ENCODE results near the gene KCNAB1. TPM values are rescaled to one million over a fixed set of nuclear protein-coding genes. Genes with fewer than 3 reads are reported as not detected.

Gene KCNAB1
- total RNA-seq, 1 experiment from 2014 or later, result 1.0 TPM

DNA sequence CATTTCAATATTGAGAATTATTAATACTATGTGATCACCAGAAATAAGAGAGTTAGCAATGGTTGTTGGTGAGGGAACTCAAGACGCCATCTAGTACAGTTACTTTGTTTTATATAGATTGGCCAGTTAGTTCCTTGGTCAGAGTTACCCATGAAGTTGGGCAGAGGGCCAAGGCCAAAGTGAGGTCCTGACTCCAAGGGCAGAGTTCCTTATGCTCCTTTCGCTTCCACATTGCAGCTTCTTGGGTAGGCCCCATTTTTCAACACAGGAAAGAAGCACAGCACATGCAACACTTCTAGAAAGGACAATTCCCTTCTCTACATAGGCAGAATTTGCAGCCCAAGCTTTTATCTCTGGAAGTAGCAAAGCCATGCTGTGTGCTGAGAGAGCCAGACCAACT is 178.6 kb downstream of the KCNAB1 start:
- no peak overlapping the region for H3K4me3 Mint-ChIP-seq
- no peaks in the 10 kb centered on the region for H3K27me3 Mint-ChIP-seq (ENCODE audit: low read depth)
- CTCF ChIA-PET, result no interaction called here
- ATAC-seq (no peak), DNase-seq (ENCODE audit: low spot score) (no peak)
- no peaks in the 10 kb centered on the region for H3K9me3 Mint-ChIP-seq
- TF ChIP-seq NFATC4 (CRISPR knock-in tag; IDR thresholded peaks at IDR 0.05) (no peak), PRRX2 (CRISPR knock-in tag; IDR thresholded peaks at IDR 0.05) (no peak), ZNF121 (CRISPR knock-in tag; IDR thresholded peaks at IDR 0.05) (no peak), SMAD3 (CRISPR knock-in tag; IDR thresholded peaks at IDR 0.05; ENCODE audit: borderline replicate concordance) (no peak), KAT7 (CRISPR knock-in tag; IDR thresholded peaks at IDR 0.05; ENCODE audit: borderline replicate concordance) (no peak), NR3C1 (CRISPR knock-in tag; conservative IDR thresholded peaks at IDR 0.05; ENCODE audit: low read depth) (no peak), MXD4 (CRISPR knock-in tag; IDR thresholded peaks at IDR 0.05; ENCODE audit: borderline replicate concordance) (no peak), SOX15 (CRISPR knock-in tag; IDR thresholded peaks at IDR 0.05) (no peak), ZBTB21 (CRISPR knock-in tag; IDR thresholded peaks at IDR 0.05; ENCODE audit: borderline replicate concordance) (no peak)
- TF ChIP-seq, protein P1, sequence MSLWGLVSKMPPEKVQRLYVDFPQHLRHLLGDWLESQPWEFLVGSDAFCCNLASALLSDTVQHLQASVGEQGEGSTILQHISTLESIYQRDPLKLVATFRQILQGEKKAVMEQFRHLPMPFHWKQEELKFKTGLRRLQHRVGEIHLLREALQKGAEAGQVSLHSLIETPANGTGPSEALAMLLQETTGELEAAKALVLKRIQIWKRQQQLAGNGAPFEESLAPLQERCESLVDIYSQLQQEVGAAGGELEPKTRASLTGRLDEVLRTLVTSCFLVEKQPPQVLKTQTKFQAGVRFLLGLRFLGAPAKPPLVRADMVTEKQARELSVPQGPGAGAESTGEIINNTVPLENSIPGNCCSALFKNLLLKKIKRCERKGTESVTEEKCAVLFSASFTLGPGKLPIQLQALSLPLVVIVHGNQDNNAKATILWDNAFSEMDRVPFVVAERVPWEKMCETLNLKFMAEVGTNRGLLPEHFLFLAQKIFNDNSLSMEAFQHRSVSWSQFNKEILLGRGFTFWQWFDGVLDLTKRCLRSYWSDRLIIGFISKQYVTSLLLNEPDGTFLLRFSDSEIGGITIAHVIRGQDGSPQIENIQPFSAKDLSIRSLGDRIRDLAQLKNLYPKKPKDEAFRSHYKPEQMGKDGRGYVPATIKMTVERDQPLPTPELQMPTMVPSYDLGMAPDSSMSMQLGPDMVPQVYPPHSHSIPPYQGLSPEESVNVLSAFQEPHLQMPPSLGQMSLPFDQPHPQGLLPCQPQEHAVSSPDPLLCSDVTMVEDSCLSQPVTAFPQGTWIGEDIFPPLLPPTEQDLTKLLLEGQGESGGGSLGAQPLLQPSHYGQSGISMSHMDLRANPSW (CRISPR knock-in tag; conservative IDR thresholded peaks at IDR 0.05; ENCODE audit: low read depth), result no peak
- TF ChIP-seq, protein P2, sequence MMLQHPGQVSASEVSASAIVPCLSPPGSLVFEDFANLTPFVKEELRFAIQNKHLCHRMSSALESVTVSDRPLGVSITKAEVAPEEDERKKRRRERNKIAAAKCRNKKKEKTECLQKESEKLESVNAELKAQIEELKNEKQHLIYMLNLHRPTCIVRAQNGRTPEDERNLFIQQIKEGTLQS (CRISPR knock-in tag; conservative IDR thresholded peaks at IDR 0.05), result no peak
- TF ChIP-seq, protein P3, sequence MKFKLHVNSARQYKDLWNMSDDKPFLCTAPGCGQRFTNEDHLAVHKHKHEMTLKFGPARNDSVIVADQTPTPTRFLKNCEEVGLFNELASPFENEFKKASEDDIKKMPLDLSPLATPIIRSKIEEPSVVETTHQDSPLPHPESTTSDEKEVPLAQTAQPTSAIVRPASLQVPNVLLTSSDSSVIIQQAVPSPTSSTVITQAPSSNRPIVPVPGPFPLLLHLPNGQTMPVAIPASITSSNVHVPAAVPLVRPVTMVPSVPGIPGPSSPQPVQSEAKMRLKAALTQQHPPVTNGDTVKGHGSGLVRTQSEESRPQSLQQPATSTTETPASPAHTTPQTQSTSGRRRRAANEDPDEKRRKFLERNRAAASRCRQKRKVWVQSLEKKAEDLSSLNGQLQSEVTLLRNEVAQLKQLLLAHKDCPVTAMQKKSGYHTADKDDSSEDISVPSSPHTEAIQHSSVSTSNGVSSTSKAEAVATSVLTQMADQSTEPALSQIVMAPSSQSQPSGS (CRISPR knock-in tag; IDR thresholded peaks at IDR 0.05; ENCODE audit: borderline replicate concordance, low read depth), result no peak
- TF ChIP-seq, protein P4, sequence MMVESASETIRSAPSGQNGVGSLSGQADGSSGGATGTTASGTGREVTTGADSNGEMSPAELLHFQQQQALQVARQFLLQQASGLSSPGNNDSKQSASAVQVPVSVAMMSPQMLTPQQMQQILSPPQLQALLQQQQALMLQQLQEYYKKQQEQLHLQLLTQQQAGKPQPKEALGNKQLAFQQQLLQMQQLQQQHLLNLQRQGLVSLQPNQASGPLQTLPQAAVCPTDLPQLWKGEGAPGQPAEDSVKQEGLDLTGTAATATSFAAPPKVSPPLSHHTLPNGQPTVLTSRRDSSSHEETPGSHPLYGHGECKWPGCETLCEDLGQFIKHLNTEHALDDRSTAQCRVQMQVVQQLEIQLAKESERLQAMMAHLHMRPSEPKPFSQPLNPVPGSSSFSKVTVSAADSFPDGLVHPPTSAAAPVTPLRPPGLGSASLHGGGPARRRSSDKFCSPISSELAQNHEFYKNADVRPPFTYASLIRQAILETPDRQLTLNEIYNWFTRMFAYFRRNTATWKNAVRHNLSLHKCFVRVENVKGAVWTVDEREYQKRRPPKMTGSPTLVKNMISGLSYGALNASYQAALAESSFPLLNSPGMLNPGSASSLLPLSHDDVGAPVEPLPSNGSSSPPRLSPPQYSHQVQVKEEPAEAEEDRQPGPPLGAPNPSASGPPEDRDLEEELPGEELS (CRISPR knock-in tag; IDR thresholded peaks at IDR 0.05), result no peak
- TF ChIP-seq, protein P5, sequence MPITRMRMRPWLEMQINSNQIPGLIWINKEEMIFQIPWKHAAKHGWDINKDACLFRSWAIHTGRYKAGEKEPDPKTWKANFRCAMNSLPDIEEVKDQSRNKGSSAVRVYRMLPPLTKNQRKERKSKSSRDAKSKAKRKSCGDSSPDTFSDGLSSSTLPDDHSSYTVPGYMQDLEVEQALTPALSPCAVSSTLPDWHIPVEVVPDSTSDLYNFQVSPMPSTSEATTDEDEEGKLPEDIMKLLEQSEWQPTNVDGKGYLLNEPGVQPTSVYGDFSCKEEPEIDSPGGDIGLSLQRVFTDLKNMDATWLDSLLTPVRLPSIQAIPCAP (CRISPR knock-in tag; IDR thresholded peaks at IDR 0.05), result no peak
- no peaks in the 10 kb centered on the region for H3K4me1 Mint-ChIP-seq
- H3K36me3 Mint-ChIP-seq, result no peaks in the 10 kb centered on the region
- no peak overlapping the region for H3K27ac Mint-ChIP-seq
- POLR2A ChIA-PET, result no interaction called here

DNA sequence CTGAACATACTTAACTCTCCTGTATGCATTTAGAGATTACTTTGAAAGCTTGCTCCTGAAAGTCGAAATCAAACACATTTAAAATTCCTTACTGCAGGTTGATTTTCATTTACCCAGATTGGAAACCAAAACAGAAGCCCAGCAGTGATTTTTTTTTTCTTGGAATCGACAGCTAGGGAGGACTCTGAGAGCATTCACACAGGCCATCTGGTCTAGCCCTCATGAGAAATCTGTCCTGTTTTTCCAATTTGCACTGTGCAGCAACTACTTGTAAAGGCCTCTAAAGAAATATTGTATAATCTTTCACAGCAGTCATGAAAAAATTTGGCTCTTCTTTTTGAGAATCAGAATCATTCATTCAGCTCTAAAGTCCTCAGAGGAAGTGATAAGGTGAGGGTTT is 179.2 kb downstream of the KCNAB1 start:
- no peak overlapping the region for H3K27ac Mint-ChIP-seq
- no peak overlapping the region for H3K4me3 Mint-ChIP-seq
- DNase-seq (ENCODE audit: low spot score) (no peak), ATAC-seq (no peak)
- POLR2A ChIA-PET, result no interaction called here
- no peaks in the 10 kb centered on the region for H3K27me3 Mint-ChIP-seq (ENCODE audit: low read depth)
- no peaks in the 10 kb centered on the region for H3K4me1 Mint-ChIP-seq
- no peaks in the 10 kb centered on the region for H3K9me3 Mint-ChIP-seq
- H3K36me3 Mint-ChIP-seq, result no peaks in the 10 kb centered on the region
- CTCF ChIA-PET, result no interaction called here
- TF ChIP-seq, protein P6, sequence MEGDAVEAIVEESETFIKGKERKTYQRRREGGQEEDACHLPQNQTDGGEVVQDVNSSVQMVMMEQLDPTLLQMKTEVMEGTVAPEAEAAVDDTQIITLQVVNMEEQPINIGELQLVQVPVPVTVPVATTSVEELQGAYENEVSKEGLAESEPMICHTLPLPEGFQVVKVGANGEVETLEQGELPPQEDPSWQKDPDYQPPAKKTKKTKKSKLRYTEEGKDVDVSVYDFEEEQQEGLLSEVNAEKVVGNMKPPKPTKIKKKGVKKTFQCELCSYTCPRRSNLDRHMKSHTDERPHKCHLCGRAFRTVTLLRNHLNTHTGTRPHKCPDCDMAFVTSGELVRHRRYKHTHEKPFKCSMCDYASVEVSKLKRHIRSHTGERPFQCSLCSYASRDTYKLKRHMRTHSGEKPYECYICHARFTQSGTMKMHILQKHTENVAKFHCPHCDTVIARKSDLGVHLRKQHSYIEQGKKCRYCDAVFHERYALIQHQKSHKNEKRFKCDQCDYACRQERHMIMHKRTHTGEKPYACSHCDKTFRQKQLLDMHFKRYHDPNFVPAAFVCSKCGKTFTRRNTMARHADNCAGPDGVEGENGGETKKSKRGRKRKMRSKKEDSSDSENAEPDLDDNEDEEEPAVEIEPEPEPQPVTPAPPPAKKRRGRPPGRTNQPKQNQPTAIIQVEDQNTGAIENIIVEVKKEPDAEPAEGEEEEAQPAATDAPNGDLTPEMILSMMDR (IDR thresholded peaks at IDR 0.05), result no peak
- TF ChIP-seq, protein P7, sequence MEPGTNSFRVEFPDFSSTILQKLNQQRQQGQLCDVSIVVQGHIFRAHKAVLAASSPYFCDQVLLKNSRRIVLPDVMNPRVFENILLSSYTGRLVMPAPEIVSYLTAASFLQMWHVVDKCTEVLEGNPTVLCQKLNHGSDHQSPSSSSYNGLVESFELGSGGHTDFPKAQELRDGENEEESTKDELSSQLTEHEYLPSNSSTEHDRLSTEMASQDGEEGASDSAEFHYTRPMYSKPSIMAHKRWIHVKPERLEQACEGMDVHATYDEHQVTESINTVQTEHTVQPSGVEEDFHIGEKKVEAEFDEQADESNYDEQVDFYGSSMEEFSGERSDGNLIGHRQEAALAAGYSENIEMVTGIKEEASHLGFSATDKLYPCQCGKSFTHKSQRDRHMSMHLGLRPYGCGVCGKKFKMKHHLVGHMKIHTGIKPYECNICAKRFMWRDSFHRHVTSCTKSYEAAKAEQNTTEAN (CRISPR knock-in tag; IDR thresholded peaks at IDR 0.05), result no peak
- TF ChIP-seq, protein P8, sequence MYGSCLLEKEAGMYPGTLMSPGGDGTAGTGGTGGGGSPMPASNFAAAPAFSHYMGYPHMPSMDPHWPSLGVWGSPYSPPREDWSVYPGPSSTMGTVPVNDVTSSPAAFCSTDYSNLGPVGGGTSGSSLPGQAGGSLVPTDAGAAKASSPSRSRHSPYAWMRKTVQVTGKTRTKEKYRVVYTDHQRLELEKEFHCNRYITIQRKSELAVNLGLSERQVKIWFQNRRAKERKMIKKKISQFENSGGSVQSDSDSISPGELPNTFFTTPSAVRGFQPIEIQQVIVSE (CRISPR knock-in tag; IDR thresholded peaks at IDR 0.05; ENCODE audit: borderline replicate concordance), result no peak
- TF ChIP-seq CREM (CRISPR knock-in tag; IDR thresholded peaks at IDR 0.05), result no peak

Data from WTC11 (cell line).